NB4 (cell line): ENCODE results near the gene RPP25L.

Experiments used
- CTCF ChIP-seq: IDR thresholded peaks from one replicate; pipeline ENCODE4 v1.5.1; 2012; ENCODE audit warnings: low read depth, low read length
- MAX ChIP-seq: IDR thresholded peaks from 2 replicates; pipeline ENCODE4 v1.6.1; 2011; ENCODE audit warnings: low read depth, low read length
- MYC ChIP-seq: IDR thresholded peaks from 2 replicates; pipeline ENCODE4 v1.6.1; 2011; ENCODE audit warnings: low read depth, low read length
- POLR2A ChIP-seq: IDR thresholded peaks from 2 replicates; pipeline ENCODE4 v1.6.1; 2011; ENCODE audit warnings: mild to moderate bottlenecking; ENCODE audit not compliant: insufficient read length; ENCODE audit errors: extremely low read depth

- TF ChIP-seq CTCF (no peak), MAX (peak; percentile 50; the same call in 1 of the 2 replicates), MYC (0 out of 2 replicates have a peak, but pooled peaks have one; percentile 44), POLR2A (peak; percentile 98)
Observed at GRCh38 chr9:34637356-34638137, 25.6 kb upstream of the RPP25L start, which contains the start of gene SIGMAR1.
